T-cell (primary cell): ENCODE data around the gene IL1RAPL2. TPM values are rescaled to one million over a fixed set of nuclear protein-coding genes. Genes with fewer than 3 reads are reported as not detected.

ENCODE experiments used
- ATAC-seq, 4 experiments: fragments of 200-7000 bp in 3 of 4; fragments of 150-1000 bp in 1 of 4; cut with Tn5 transposase; replicated peaks in 1 of 4; 1 replicate in 3 of 4; 2 replicates in 1 of 4; pipeline ENCODE4 v1.10.0; 2021; ENCODE audit warnings: moderate library complexity in 3 of 4, mild to moderate bottlenecking in 2 of 4, moderate number of reproducible peaks in 1 of 4
- CTCF ChIA-PET, 2 donors: fragments of 300-600 bp; sonication (Branson Sonifier 250); formaldehyde crosslinking; loops; one replicate each; lab custom pipeline; 2022; ENCODE audit warnings: antibody characterized with exemption in 2 of 2; lab: Charles Lee
- POLR2A ChIA-PET, 2 donors: fragments of 300-600 bp; sonication (Branson Sonifier 250); formaldehyde crosslinking; loops; one replicate each; lab custom pipeline; 2022; ENCODE audit warnings: antibody characterized with exemption in 2 of 2; lab: Charles Lee
- DNase-seq, 35 experiments: peaks; one replicate each; pipeline versions ENCODE4 v3.0.0 to v3.0.0-alpha.2; 2013 to 2023
- H3K27ac ChIP-seq: one replicate; pipeline ENCODE4 v1.5.1; 2013; ENCODE audit warnings: low read length
- H3K27me3 ChIP-seq, 2 experiments: replicated peaks in 1 of 2; 1 replicate in 1 of 2; 2 replicates in 1 of 2; pipeline versions ENCODE4 v1.6.1 to v1.7.0; 2013; ENCODE audit warnings: low read length in 1 of 2, mixed read lengths in 1 of 2; ENCODE audit not compliant: control insufficient read depth in 2 of 2, insufficient read depth in 2 of 2; ENCODE audit errors: extremely low read depth in 1 of 2
- H3K36me3 ChIP-seq, 2 donors: 1 replicate in 1 of 2; 2 replicates in 1 of 2; pipeline versions ENCODE4 v1.6.1 to v1.7.0; 2013; ENCODE audit warnings: low read length in 1 of 2; ENCODE audit not compliant: control insufficient read depth in 2 of 2, insufficient read depth in 1 of 2; ENCODE audit errors: extremely low read depth in 1 of 2
- H3K4me1 ChIP-seq, 2 experiments: 1 replicate in 1 of 2; 2 replicates in 1 of 2; pipeline versions ENCODE4 v1.6.1 to v1.7.0; 2013; ENCODE audit warnings: low read length in 2 of 2, mixed read lengths in 1 of 2; ENCODE audit not compliant: insufficient read depth in 2 of 2, control insufficient read depth in 1 of 2; ENCODE audit errors: extremely low read depth in 1 of 2
- H3K4me3 ChIP-seq, 2 donors: 1 replicate in 1 of 2; 2 replicates in 1 of 2; pipeline versions ENCODE4 v1.5.1 to v1.7.0; 2013; ENCODE audit warnings: mild to moderate bottlenecking in 2 of 2, low read length in 1 of 2, moderate library complexity in 1 of 2; ENCODE audit not compliant: control insufficient read depth in 1 of 2; ENCODE audit errors: extremely low read depth in 1 of 2
- H3K9me3 ChIP-seq: 2 replicates; pipeline ENCODE4 v1.7.0; 2013
- H3K27ac Mint-ChIP-seq, 2 donors: one replicate each; pipeline ENCODE4 v1.8.0; 2020 to 2021; ENCODE audit warnings: mild to moderate bottlenecking in 2 of 2, mixed read lengths in 2 of 2
- H3K27me3 Mint-ChIP-seq, 2 donors: one replicate each; pipeline ENCODE4 v1.8.0; 2021 to 2022; ENCODE audit warnings: mixed read lengths in 2 of 2
- H3K36me3 Mint-ChIP-seq: one replicate; pipeline ENCODE4 v1.8.0; 2021; ENCODE audit warnings: mixed read lengths
- H3K4me1 Mint-ChIP-seq, 3 donors: one replicate each; pipeline ENCODE4 v1.8.0; 2020 to 2022; ENCODE audit warnings: mixed read lengths in 3 of 3, mild to moderate bottlenecking in 1 of 3
- H3K4me3 Mint-ChIP-seq, 3 donors: one replicate each; pipeline ENCODE4 v1.8.0; 2020 to 2022; ENCODE audit warnings: mild to moderate bottlenecking in 3 of 3, mixed read lengths in 3 of 3, moderate library complexity in 3 of 3
- H3K9me3 Mint-ChIP-seq, 3 donors: one replicate each; pipeline ENCODE4 v1.8.0; 2020 to 2022; ENCODE audit warnings: mixed read lengths in 3 of 3
- WGBS: methylation state at CpG from one replicate; pipeline ENCODE4 v1.1.5; 2013; ENCODE audit warnings: missing lambda C conversion rate; ENCODE audit not compliant: insufficient coverage; 5-methylcytosine and 5-hydroxymethylcytosine counted together
- total RNA-seq, 35 experiments: library from RNA in 6 of 35; stranded (reverse) in 6 of 35; fragments of 120-200 nt in 1 of 35; gene quantifications; one replicate each; pipeline versions ENCODE4 v1.2.1 to v1.2.4 and lab custom pipeline; 2013 to 2026

The IL1RAPL2 gene
- total RNA-seq, 5 donors from 2014 or later (not counting 1 experiment from before 2014, with no cell fraction given) = not detected

DNA sequence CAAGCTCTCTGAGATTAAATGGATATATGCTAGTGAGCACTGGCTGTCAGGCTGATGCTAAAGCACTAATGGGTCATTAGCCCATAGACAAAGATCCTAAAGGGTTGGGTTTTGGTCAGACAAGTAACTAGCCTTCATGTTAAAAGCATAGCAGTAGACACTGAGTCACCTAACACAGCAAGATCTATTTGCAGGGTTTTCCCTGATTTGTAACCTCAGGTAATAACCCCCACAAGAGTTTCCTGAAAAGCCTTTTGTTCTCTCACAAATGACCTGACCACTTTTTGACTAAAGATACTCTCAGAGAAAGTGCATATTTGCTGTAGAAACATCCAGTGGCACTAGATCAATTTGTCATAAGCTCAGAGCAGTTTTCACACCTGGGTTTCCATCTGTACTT lies 905.6 kb downstream of the IL1RAPL2 start:
- H3K4me3 Mint-ChIP-seq = no peak overlapping the region
- ATAC-seq = no peak
- CTCF ChIA-PET = no interaction called here
- Histone ChIP-seq H3K9me3 (no peaks in the 10 kb centered on the region), H3K27me3 (no peaks in the 10 kb centered on the region), H3K4me1 (no peaks in the 10 kb centered on the region), H3K36me3 (no peaks in the 10 kb centered on the region), H3K4me3 (no peak overlapping the region), H3K27ac (no peak overlapping the region)
- no peak for DNase-seq
- H3K27me3 Mint-ChIP-seq = peaks cover 0 to 7% of the 10 kb centered on the region in 2 donors
- no peaks in the 10 kb centered on the region for H3K9me3 Mint-ChIP-seq
- H3K4me1 Mint-ChIP-seq = no peaks in the 10 kb centered on the region
- POLR2A ChIA-PET = no interaction called here
- H3K27ac Mint-ChIP-seq = no peak overlapping the region
- no peaks in the 10 kb centered on the region for H3K36me3 Mint-ChIP-seq

- Histone ChIP-seq H3K27me3 (no peaks in the 10 kb centered on the region), H3K9me3 (no peaks in the 10 kb centered on the region), H3K4me3 (no peak overlapping the region), H3K4me1 (no peaks in the 10 kb centered on the region), H3K36me3 (no peaks in the 10 kb centered on the region), H3K27ac (no peak overlapping the region)
- Mint-ChIP-seq H3K36me3 (no peaks in the 10 kb centered on the region), H3K4me3 (no peak overlapping the region), H3K4me1 (no peaks in the 10 kb centered on the region), H3K9me3 (peaks cover 0 to 7% (median 0%) of the 10 kb centered on the region in 3 donors), H3K27me3 (peaks cover 0 to 4% of the 10 kb centered on the region in 2 donors), H3K27ac (no peak overlapping the region)
- ChIA-PET CTCF (no interaction called here), POLR2A (no interaction called here)
- no peak for ATAC-seq
- DNase-seq = no peak
Observed at GRCh38 chrX:105475801-105476200, 909.8 kb downstream of the IL1RAPL2 start.

DNA sequence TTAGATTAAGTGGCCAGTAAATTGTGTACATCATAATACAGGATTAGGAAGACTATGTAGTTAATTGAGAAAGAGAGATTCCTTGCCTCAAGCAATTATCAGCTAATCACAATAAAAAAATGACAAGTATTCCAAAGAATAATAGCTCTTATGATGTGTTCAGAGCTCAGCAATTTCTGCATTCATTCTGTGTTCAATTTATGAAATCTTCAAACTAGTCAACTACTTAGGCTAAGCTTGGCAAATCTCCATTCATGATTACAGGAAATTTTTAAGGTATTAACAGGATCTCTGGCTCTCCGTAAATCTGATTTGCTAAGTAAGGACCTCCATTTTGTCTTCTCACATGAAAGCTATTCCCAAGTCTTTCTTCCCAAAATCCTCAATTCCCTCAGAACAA lies 911.4 kb downstream of the IL1RAPL2 start:
- WGBS = no CpG with 5 or more reads among the region's 1 CpG
- Mint-ChIP-seq H3K9me3 (peaks cover 0 to 7% (median 0%) of the 10 kb centered on the region in 3 donors), H3K36me3 (no peaks in the 10 kb centered on the region), H3K27me3 (peaks cover 0 to 4% of the 10 kb centered on the region in 2 donors), H3K4me3 (no peak overlapping the region), H3K4me1 (no peaks in the 10 kb centered on the region), H3K27ac (no peak overlapping the region)
- ChIA-PET CTCF (no interaction called here), POLR2A (no interaction called here)
- no peak for DNase-seq
- Histone ChIP-seq H3K36me3 (no peaks in the 10 kb centered on the region), H3K4me1 (no peaks in the 10 kb centered on the region), H3K27ac (no peak overlapping the region), H3K27me3 (no peaks in the 10 kb centered on the region), H3K9me3 (no peaks in the 10 kb centered on the region), H3K4me3 (no peak overlapping the region)
- ATAC-seq = no peak

DNA sequence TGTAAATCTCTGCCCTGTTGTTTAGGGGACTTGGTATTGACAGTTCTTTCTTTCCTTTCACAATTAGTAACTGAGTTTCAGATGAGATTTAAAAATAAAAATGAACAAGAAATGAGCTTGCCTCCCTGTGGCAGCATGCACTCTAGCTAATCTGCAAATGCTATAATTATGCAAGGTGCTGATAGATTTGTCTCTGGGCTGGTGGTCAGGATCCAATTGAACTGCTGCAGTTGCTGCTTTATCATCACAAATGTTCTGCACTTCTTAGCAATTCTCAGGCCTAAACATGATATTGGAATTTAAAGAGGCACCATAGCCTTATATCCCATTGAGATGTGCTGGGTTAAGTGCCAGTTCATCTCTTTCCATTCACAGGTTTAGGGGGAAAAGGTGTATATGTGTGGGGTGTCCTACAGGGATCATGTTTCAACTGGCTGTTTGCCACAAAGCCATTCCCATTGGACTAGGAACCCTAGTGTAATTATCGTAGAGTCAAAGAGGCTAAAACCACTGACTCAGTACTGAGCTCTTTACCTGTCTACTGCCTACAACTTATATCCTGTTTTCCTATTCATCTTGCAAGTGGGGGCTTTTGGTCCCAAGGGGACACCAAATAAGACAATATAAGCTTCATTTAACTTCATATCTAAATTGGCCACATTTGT lies 914.8 kb downstream of the IL1RAPL2 start:
- Mint-ChIP-seq H3K4me1 (no peaks in the 10 kb centered on the region), H3K27me3 (no peaks in the 10 kb centered on the region), H3K36me3 (no peaks in the 10 kb centered on the region), H3K27ac (no peak overlapping the region), H3K9me3 (peaks cover 0 to 7% (median 3%) of the 10 kb centered on the region in 3 donors), H3K4me3 (no peak overlapping the region)
- no peak for ATAC-seq
- ChIA-PET CTCF (no interaction called here), POLR2A (no interaction called here)
- Histone ChIP-seq H3K27me3 (no peaks in the 10 kb centered on the region), H3K9me3 (no peaks in the 10 kb centered on the region), H3K27ac (no peak overlapping the region), H3K36me3 (no peaks in the 10 kb centered on the region), H3K4me1 (no peaks in the 10 kb centered on the region), H3K4me3 (no peak overlapping the region)
- DNase-seq = no peak
- WGBS = 57% methylated on average over 1 of the region's 1 CpG

- DNase-seq (no peak), ATAC-seq (no peak)
- CTCF ChIA-PET = no interaction called here
- Mint-ChIP-seq H3K27ac (no peak overlapping the region), H3K27me3 (no peaks in the 10 kb centered on the region), H3K9me3 (peaks cover 0 to 7% (median 4%) of the 10 kb centered on the region in 3 donors), H3K4me1 (no peaks in the 10 kb centered on the region), H3K36me3 (no peaks in the 10 kb centered on the region), H3K4me3 (no peak overlapping the region)
- Histone ChIP-seq H3K9me3 (no peaks in the 10 kb centered on the region), H3K27ac (no peak overlapping the region), H3K36me3 (no peaks in the 10 kb centered on the region), H3K4me3 (no peak overlapping the region), H3K4me1 (no peaks in the 10 kb centered on the region), H3K27me3 (no peaks in the 10 kb centered on the region)
- POLR2A ChIA-PET = no interaction called here
Observed at GRCh38 chrX:105483011-105483410, 917.0 kb downstream of the IL1RAPL2 start.

DNA sequence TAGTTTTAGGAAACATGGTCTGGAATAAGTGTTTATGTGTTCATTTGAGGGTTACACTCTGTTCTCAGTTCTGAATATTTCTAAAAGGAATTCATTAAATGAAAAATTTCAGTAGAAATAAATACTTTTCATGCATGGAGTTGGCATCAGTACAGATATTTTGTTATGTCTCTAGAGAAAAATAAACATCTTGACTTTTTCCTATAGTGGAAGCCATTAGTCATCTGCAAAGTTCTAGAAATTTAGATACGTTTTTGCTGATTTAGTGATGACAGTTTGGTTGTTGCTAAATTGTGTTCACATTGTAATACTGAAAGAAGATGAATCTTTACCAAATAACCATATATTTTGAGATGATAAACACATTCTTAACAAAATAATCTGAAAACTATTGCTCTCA lies 922.7 kb downstream of the IL1RAPL2 start:
- Mint-ChIP-seq H3K9me3 (peaks cover 0 to 4% (median 0%) of the 10 kb centered on the region in 3 donors), H3K4me3 (no peak overlapping the region), H3K27me3 (no peaks in the 10 kb centered on the region), H3K4me1 (no peaks in the 10 kb centered on the region), H3K36me3 (no peaks in the 10 kb centered on the region), H3K27ac (no peak overlapping the region)
- Histone ChIP-seq H3K27me3 (no peaks in the 10 kb centered on the region), H3K9me3 (no peaks in the 10 kb centered on the region), H3K4me1 (no peaks in the 10 kb centered on the region), H3K27ac (no peak overlapping the region), H3K4me3 (no peak overlapping the region), H3K36me3 (no peaks in the 10 kb centered on the region)
- DNase-seq = no peak
- ChIA-PET POLR2A (no interaction called here), CTCF (no interaction called here)
- WGBS = no CpG with 5 or more reads among the region's 1 CpG
- ATAC-seq = no peak

DNA sequence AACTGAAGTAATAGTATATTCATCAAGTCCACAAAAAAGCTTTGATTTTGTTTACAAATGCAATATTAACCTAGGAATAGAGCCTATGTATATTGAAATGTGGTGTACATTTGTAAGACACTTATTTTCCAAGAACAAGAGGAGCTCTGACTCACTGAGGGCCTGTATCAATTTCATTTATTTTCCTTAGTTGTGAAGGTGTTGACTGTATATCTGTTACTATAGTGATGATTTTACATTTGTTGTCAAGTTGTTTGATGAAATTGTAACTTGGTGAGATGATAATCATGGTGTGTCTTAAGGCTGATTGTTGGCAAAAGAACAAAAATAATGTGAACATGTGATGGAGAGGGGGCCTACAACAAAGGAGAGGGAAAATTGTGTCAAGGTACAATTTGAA lies 929.4 kb downstream of the IL1RAPL2 start:
- no peaks in the 10 kb centered on the region for H3K4me1 ChIP-seq
- DNase-seq (no peak), ATAC-seq (no peak)
- Mint-ChIP-seq H3K27me3 (no peaks in the 10 kb centered on the region), H3K4me1 (no peaks in the 10 kb centered on the region), H3K27ac (no peak overlapping the region), H3K9me3 (no peaks in the 10 kb centered on the region), H3K36me3 (no peaks in the 10 kb centered on the region), H3K4me3 (no peak overlapping the region)
- H3K9me3 ChIP-seq = no peaks in the 10 kb centered on the region
- H3K27ac ChIP-seq = no peak overlapping the region
- H3K4me3 ChIP-seq = no peak overlapping the region
- H3K27me3 ChIP-seq = no peaks in the 10 kb centered on the region
- H3K36me3 ChIP-seq = no peaks in the 10 kb centered on the region
- ChIA-PET POLR2A (no interaction called here), CTCF (no interaction called here)
